Gastroesophageal sphincter (tissue), 4 donors: ENCODE results near the gene CENPW. TPM values are rescaled to one million over a fixed set of nuclear protein-coding genes. Genes with fewer than 3 reads are reported as not detected.

Experiments used
- ATAC-seq: fragments of 150-250 bp; one replicate; pipeline ENCODE4 v1.9.1; 2016; ENCODE audit warnings: mild to moderate bottlenecking, moderate library complexity
- H3K27ac ChIP-seq, 4 donors: fragments of 200-600 bp; sonication (generic) in 3 of 4; 1 replicate in 3 of 4; 2 replicates in 1 of 4; pipeline ENCODE4 v1.5.1; 2016 to 2019
- H3K27me3 ChIP-seq: fragments of 200-600 bp; sonication (generic); one replicate; pipeline ENCODE4 v1.5.1; 2019
- H3K36me3 ChIP-seq, 2 donors: fragments of 200-600 bp; sonication (generic); one replicate each; pipeline ENCODE4 v1.5.1; 2019; ENCODE audit warnings: control low read depth in 1 of 2
- H3K4me1 ChIP-seq, 3 donors: fragments of 200-600 bp; sonication (generic); 1 replicate in 2 of 3; 2 replicates in 1 of 3; pipeline ENCODE4 v1.5.1; 2016 to 2019; ENCODE audit warnings: control low read depth in 2 of 3
- H3K4me3 ChIP-seq, 2 donors: fragments of 200-600 bp; sonication (generic); one replicate each; pipeline ENCODE4 v1.5.1; 2019; ENCODE audit warnings: mild to moderate bottlenecking in 1 of 2, moderate library complexity in 1 of 2
- H3K9me3 ChIP-seq, 3 donors: fragments of 200-600 bp; sonication (generic); one replicate each; pipeline ENCODE4 v1.5.1; 2017 to 2019; ENCODE audit warnings: control low read depth in 2 of 3
- CTCF ChIP-seq, 4 experiments: fragments of 200-600 bp in 2 of 4; fragments of 450-650 bp in 2 of 4; sonication (generic) in 1 of 4; IDR thresholded peaks; one replicate each; pipeline ENCODE4 v1.5.1; 2017 to 2019; ENCODE audit warnings: antibody characterized with exemption in 4 of 4, mild to moderate bottlenecking in 2 of 4, moderate library complexity in 2 of 4
- EP300 ChIP-seq: sonication (generic); formaldehyde crosslinking; IDR thresholded peaks from one replicate; pipeline ENCODE4 v1.6.1; 2017; ENCODE audit warnings: antibody characterized with exemption, mild to moderate bottlenecking
- POLR2A ChIP-seq, 2 donors: fragments of 450-650 bp; IDR thresholded peaks; one replicate each; pipeline ENCODE4 v1.6.1; 2017; ENCODE audit warnings: antibody characterized with exemption in 2 of 2, mild to moderate bottlenecking in 2 of 2, moderate library complexity in 1 of 2
- POLR2AphosphoS5 ChIP-seq: sonication (generic); formaldehyde crosslinking; IDR thresholded peaks from one replicate; pipeline ENCODE4 v1.6.1; 2017; ENCODE audit warnings: antibody characterized with exemption
- WGBS, 2 donors: methylation state at CpG; one replicate each; pipeline ENCODE4 v1.1.5; 2018; ENCODE audit warnings: low coverage in 1 of 2; 5-methylcytosine and 5-hydroxymethylcytosine counted together
- total RNA-seq, 4 donors: library from RNA; depleted of rRNA; stranded (reverse); fragments of >200 nt; gene quantifications; one replicate each; pipeline ENCODE4 v1.1.0, GENCODE V29; 2016

Gene CENPW
- total RNA-seq, 4 donors from 2014 or later: 0.69 to 14.3 (median 4.9) TPM

GRCh38 chr6:126351960-126352359 lies 12.0 kb downstream of the CENPW start:
- H3K4me1 ChIP-seq: no peaks in the 10 kb centered on the region
- WGBS, 2 donors: no CpG with 5 or more reads among the region's 1 CpG
- no peak overlapping the region for H3K4me3 ChIP-seq
- H3K36me3 ChIP-seq: no peaks in the 10 kb centered on the region
- TF ChIP-seq EP300 (no peak), POLR2A (IDR thresholded peaks at IDR 0.05) (no peak), CTCF (IDR thresholded peaks at IDR 0.05) (no peak), POLR2AphosphoS5 (no peak)
- no peak for ATAC-seq
- H3K27me3 ChIP-seq: no peaks in the 10 kb centered on the region
- H3K27ac ChIP-seq: no peak overlapping the region
- peaks cover 0 to 2% (median 0%) of the 10 kb centered on the region in 3 donors for H3K9me3 ChIP-seq

DNA sequence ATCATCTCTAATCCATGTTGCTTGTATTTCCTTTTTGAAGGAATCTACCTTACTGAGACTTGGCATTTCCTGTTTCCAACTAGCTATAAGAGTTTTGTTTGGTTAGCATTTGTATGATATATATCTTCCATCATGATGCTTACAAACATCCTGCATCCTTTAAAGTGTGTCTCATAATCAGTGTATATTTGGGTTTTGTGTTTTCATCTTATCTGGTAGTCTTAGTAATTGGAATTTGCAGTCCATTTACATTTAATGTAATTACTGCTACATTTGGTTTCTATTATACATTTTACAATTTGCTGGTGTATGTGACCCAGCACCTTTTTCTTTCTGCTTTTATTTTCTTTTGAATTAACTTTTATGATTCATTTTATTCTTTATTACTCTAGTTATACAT lies 12.6 kb downstream of the CENPW start:
- TF ChIP-seq POLR2A (IDR thresholded peaks at IDR 0.05) (no peak), POLR2AphosphoS5 (no peak), CTCF (IDR thresholded peaks at IDR 0.05) (no peak), EP300 (no peak)

GRCh38 chr6:126356526-126356925 lies 16.6 kb downstream of the CENPW start:
- H3K36me3 ChIP-seq: no peaks in the 10 kb centered on the region
- no peak for ATAC-seq
- no peaks in the 10 kb centered on the region for H3K4me1 ChIP-seq
- H3K27ac ChIP-seq: no peak overlapping the region
- H3K4me3 ChIP-seq: no peak overlapping the region
- peaks cover 0 to 22% (median 0%) of the 10 kb centered on the region in 3 donors for H3K9me3 ChIP-seq
- TF ChIP-seq CTCF (IDR thresholded peaks at IDR 0.05): no peak
- TF ChIP-seq POLR2A (IDR thresholded peaks at IDR 0.05): no peak
- TF ChIP-seq POLR2AphosphoS5: no peak
- TF ChIP-seq EP300: no peak
- H3K27me3 ChIP-seq: no peaks in the 10 kb centered on the region

More for the DNA sequence above, 12.6 kb downstream of the CENPW start:
- no peak overlapping the region for H3K27ac ChIP-seq
- no peaks in the 10 kb centered on the region for H3K27me3 ChIP-seq
- peaks cover 0 to 8% (median 0%) of the 10 kb centered on the region in 3 donors for H3K9me3 ChIP-seq
- ATAC-seq: no peak
- no peak overlapping the region for H3K4me3 ChIP-seq
- no peaks in the 10 kb centered on the region for H3K36me3 ChIP-seq
- H3K4me1 ChIP-seq: no peaks in the 10 kb centered on the region

DNA sequence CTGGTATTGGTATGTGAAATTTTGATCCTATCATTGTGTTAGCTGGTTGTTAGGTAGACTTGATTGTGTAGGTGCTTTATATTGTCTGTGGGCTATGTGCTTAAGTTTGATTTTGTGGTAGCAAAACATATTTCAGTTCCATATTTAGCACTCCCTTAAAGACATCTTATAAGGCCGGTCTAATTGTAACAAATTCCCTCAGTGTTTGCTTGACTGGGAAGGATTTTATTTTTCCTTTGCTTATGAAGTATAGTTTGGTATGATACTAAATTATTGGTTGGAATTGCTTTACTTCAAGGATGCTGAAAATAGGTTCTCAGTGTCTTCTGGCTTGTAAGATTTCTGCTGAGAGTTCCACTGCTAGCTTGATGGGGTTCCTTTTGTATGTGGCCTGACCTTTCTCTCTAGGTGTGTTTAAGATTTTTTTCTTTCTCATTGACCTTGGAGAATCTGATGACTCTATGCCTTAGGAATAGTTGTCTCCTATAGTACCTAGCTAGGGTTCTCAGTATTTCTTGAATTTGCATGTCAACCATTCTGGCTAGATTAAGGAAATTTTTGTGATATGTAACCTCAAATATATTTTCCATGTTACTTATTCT lies 20.1 kb downstream of the CENPW start:
- TF ChIP-seq POLR2A (IDR thresholded peaks at IDR 0.05): no peak
- no peak for TF ChIP-seq EP300
- no peak for TF ChIP-seq CTCF (IDR thresholded peaks at IDR 0.05)
- TF ChIP-seq POLR2AphosphoS5: no peak
- H3K36me3 ChIP-seq: no peaks in the 10 kb centered on the region
- H3K27ac ChIP-seq: no peak overlapping the region
- H3K9me3 ChIP-seq: peaks cover 0 to 22% (median 0%) of the 10 kb centered on the region in 3 donors
- no peaks in the 10 kb centered on the region for H3K27me3 ChIP-seq
- no peak overlapping the region for H3K4me3 ChIP-seq
- 100% methylated on average over 1 of the region's 1 CpG for WGBS, 2 donors
- H3K4me1 ChIP-seq: no peaks in the 10 kb centered on the region
- no peak for ATAC-seq

- no peak for ATAC-seq
- H3K4me1 ChIP-seq: no peaks in the 10 kb centered on the region
- no peak overlapping the region for H3K27ac ChIP-seq
- H3K4me3 ChIP-seq: no peak overlapping the region
- H3K36me3 ChIP-seq: no peaks in the 10 kb centered on the region
- no peak for TF ChIP-seq EP300
- TF ChIP-seq POLR2A (IDR thresholded peaks at IDR 0.05): no peak
- no peak for TF ChIP-seq CTCF (IDR thresholded peaks at IDR 0.05)
- TF ChIP-seq POLR2AphosphoS5: no peak
- peaks cover 0 to 20% (median 0%) of the 10 kb centered on the region in 3 donors for H3K9me3 ChIP-seq
- no CpG with 5 or more reads among the region's 3 CpGs for WGBS, 2 donors
- H3K27me3 ChIP-seq: no peaks in the 10 kb centered on the region
Observed at GRCh38 chr6:126361832-126362440, 22.0 kb downstream of the CENPW start.
